Activated B cell treated with CpG ODN at 0.5 μM for 24 hours (primary cell): Measurements from ENCODE around the gene LRRK2. TPM values are rescaled to one million over a fixed set of nuclear protein-coding genes. Genes with fewer than 3 reads are reported as not detected.

Experiments
- ATAC-seq: fragments of 200-7000 bp; cut with Tn5 transposase; one replicate; pipeline ENCODE4 v1.10.0; 2021; ENCODE audit warnings: low read depth, mild to moderate bottlenecking, moderate library complexity
- CTCF ChIA-PET: fragments of 350-600 bp; sonication (Branson Sonifier 250); formaldehyde crosslinking; loops from one replicate; lab custom pipeline; 2021; ENCODE audit warnings: antibody characterized with exemption; lab: Charles Lee
- POLR2A ChIA-PET: fragments of 350-600 bp; sonication (Branson Sonifier 250); formaldehyde crosslinking; loops from one replicate; lab custom pipeline; 2021; ENCODE audit warnings: antibody characterized with exemption; lab: Charles Lee
- DNase-seq: peaks from one replicate; pipeline ENCODE4 v3.0.0; 2022
- H3K27ac Mint-ChIP-seq: one replicate; pipeline ENCODE4 v1.8.0; 2020; ENCODE audit warnings: mixed read lengths
- H3K27me3 Mint-ChIP-seq: one replicate; pipeline ENCODE4 v1.8.0; 2021; ENCODE audit warnings: mixed read lengths
- H3K36me3 Mint-ChIP-seq: one replicate; pipeline ENCODE4 v1.8.0; 2021; ENCODE audit warnings: low read depth, mixed read lengths
- H3K4me1 Mint-ChIP-seq: one replicate; pipeline ENCODE4 v1.8.0; 2021; ENCODE audit warnings: mixed read lengths
- H3K4me3 Mint-ChIP-seq: one replicate; pipeline ENCODE4 v1.8.0; 2020; ENCODE audit warnings: mild to moderate bottlenecking, mixed read lengths
- H3K9me3 Mint-ChIP-seq: one replicate; pipeline ENCODE4 v1.8.0; 2020; ENCODE audit warnings: mixed read lengths
- CTCF ChIP-seq: fragments of 200-600 bp; IDR thresholded peaks from one replicate; pipeline ENCODE4 v1.8.0; 2022; ENCODE audit warnings: antibody characterized with exemption, mild to moderate bottlenecking
- intact Hi-C: fragments of 100-400 bp; cut with micrococcal nuclease; formaldehyde crosslinking; loops from one replicate; pipeline ENCODE4 v1.15.1; 2024
- total RNA-seq: library from RNA; stranded (reverse); gene quantifications from 2 replicates; pipeline ENCODE4 v1.2.3, GENCODE V29; 2022

Gene LRRK2
- total RNA-seq, 1 donor from 2014 or later = 71.7 TPM

GRCh38 chr12:40342010-40342409 is 117.2 kb downstream of the LRRK2 start:
- no peak overlapping the region for H3K4me3 Mint-ChIP-seq
- no peak for TF ChIP-seq CTCF
- no peak for ATAC-seq
- H3K36me3 Mint-ChIP-seq = peaks cover 68% of the 10 kb centered on the region
- no peaks in the 10 kb centered on the region for H3K27me3 Mint-ChIP-seq
- H3K27ac Mint-ChIP-seq = no peak overlapping the region
- intact Hi-C loops = no loop called here
- DNase-seq = no peak
- POLR2A ChIA-PET = no interaction called here
- H3K9me3 Mint-ChIP-seq = no peaks in the 10 kb centered on the region
- H3K4me1 Mint-ChIP-seq = no peaks in the 10 kb centered on the region
- CTCF ChIA-PET = no interaction called here

- no peaks in the 10 kb centered on the region for H3K27me3 Mint-ChIP-seq
- no peak overlapping the region for H3K27ac Mint-ChIP-seq
- DNase-seq (no peak), ATAC-seq (no peak)
- no peak overlapping the region for H3K4me3 Mint-ChIP-seq
- ChIA-PET POLR2A (no interaction called here), CTCF (no interaction called here)
- intact Hi-C loops = no loop called here
- H3K9me3 Mint-ChIP-seq = no peaks in the 10 kb centered on the region
- TF ChIP-seq CTCF = no peak
- peaks cover 62% of the 10 kb centered on the region for H3K36me3 Mint-ChIP-seq
- H3K4me1 Mint-ChIP-seq = no peaks in the 10 kb centered on the region
Observed at GRCh38 chr12:40343124-40343523, 118.3 kb downstream of the LRRK2 start.

- Mint-ChIP-seq H3K4me1 (no peaks in the 10 kb centered on the region), H3K9me3 (no peaks in the 10 kb centered on the region), H3K27ac (no peak overlapping the region), H3K36me3 (peaks cover 60% of the 10 kb centered on the region), H3K4me3 (no peak overlapping the region), H3K27me3 (no peaks in the 10 kb centered on the region)
- no peak for TF ChIP-seq CTCF
- DNase-seq (no peak), ATAC-seq (no peak)
- CTCF ChIA-PET = interaction anchor here (0.9 kb wide), 1 partner anchor 8 kb away, joined by 3 read pairs; no protein-coding TSS in a partner anchor
- POLR2A ChIA-PET = no interaction called here
- intact Hi-C loops = no loop called here
Observed at GRCh38 chr12:40344312-40344711, 119.5 kb downstream of the LRRK2 start.

- ChIA-PET POLR2A (no interaction called here), CTCF (no interaction called here)
- intact Hi-C loops = no loop called here
- ATAC-seq (no peak), DNase-seq (no peak)
- Mint-ChIP-seq H3K27me3 (no peaks in the 10 kb centered on the region), H3K4me1 (no peaks in the 10 kb centered on the region), H3K27ac (no peak overlapping the region), H3K36me3 (peaks cover 63% of the 10 kb centered on the region), H3K9me3 (peaks cover 3% of the 10 kb centered on the region), H3K4me3 (no peak overlapping the region)
- TF ChIP-seq CTCF = no peak
Observed at GRCh38 chr12:40351976-40352375, 127.2 kb downstream of the LRRK2 start.

- ChIA-PET POLR2A (no interaction called here), CTCF (interaction anchor here (1.0 kb wide), 1 partner anchor 8 kb away, joined by 4 read pairs; no protein-coding TSS in a partner anchor)
- no peak for TF ChIP-seq CTCF
- DNase-seq = no peak
- Mint-ChIP-seq H3K27me3 (no peaks in the 10 kb centered on the region), H3K9me3 (peaks cover 3% of the 10 kb centered on the region), H3K4me3 (no peak overlapping the region), H3K4me1 (peaks cover 8% of the 10 kb centered on the region), H3K27ac (no peak overlapping the region), H3K36me3 (peaks cover 2% of the 10 kb centered on the region)
- no peak for ATAC-seq
- intact Hi-C loops = loop anchor here (1.0 kb wide), 1 partner anchor 364 kb away; no protein-coding TSS in a partner anchor
Observed at GRCh38 chr12:40375076-40375475, 150.3 kb downstream of the LRRK2 start.
